ENCODE results near the gene CTNND2. TPM values are rescaled to one million over a fixed set of nuclear protein-coding genes. Genes with fewer than 3 reads are reported as not detected.

Gene CTNND2
- total and polyA plus RNA-seq, 4 donors, result 0.05 to 0.50 (median 0.27) TPM

DNA sequence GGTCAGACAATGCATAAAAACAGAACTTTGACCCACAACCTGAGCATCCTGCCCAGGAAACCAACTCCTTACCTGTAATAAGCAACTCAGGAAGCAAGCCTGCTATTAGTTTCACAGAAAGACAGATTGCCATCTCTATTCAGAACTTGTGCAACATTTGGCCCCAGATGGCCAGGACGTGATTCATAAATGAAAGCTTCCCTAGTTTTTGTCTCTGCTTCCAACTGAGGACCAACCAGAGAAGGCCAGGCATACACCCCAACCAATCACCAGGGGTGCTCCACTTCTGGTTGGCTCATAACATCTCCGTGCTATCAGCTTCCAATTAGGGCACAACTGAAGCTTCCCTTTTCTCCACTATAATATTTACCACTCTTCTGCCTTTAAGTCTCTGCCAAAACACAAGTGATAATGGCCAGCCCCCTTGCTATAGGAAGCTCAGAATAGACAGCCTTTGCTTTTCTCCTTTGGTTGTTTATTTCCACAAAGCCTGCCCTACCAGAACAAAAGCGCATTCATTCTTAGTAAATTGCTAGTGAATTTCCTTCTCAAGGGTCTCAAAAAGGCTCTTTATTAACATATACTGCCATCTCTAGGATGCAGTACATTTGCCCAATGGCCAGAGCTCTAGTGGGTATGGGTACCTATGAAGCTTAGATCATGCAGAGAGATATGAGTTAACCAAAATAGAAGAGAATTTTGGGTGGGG lies 853.5 kb downstream of the CTNND2 start:
- no peaks in the 10 kb centered on the region for H3K9me3 ChIP-seq (ENCODE audit: control insufficient read depth in 4 of 4, low read length in 3 of 4)
- no peaks in the 10 kb centered on the region for H3K36me3 ChIP-seq (ENCODE audit: control insufficient read depth in 4 of 4, insufficient read depth in 3 of 4, low read depth in 1 of 4, low read length in 3 of 4)
- no peaks in the 10 kb centered on the region for H3K4me1 ChIP-seq (ENCODE audit: control insufficient read depth in 4 of 4, insufficient read depth in 4 of 4, low read length in 3 of 4)
- no peak for TF ChIP-seq FOXA1 (IDR thresholded peaks at IDR 0.05)
- no peak for TF ChIP-seq RAD21 (IDR thresholded peaks at IDR 0.05)
- no peak for TF ChIP-seq NR2F2 (IDR thresholded peaks at IDR 0.05)
- TF ChIP-seq HNF4G (IDR thresholded peaks at IDR 0.05), result no peak
- TF ChIP-seq ZBTB33 (IDR thresholded peaks at IDR 0.05), result no peak
- no peak for TF ChIP-seq HNF4A (conservative IDR thresholded peaks at IDR 0.05)
- TF ChIP-seq SP1 (IDR thresholded peaks at IDR 0.05), result no peak
- TF ChIP-seq GABPA (IDR thresholded peaks at IDR 0.05 in 1 of 2, conservative IDR thresholded peaks at IDR 0.05 in 1 of 2), result no peak
- no peak for TF ChIP-seq TAF1 (conservative IDR thresholded peaks at IDR 0.05)
- no peak for TF ChIP-seq YY1 (IDR thresholded peaks at IDR 0.05)
- TF ChIP-seq, protein P1, sequence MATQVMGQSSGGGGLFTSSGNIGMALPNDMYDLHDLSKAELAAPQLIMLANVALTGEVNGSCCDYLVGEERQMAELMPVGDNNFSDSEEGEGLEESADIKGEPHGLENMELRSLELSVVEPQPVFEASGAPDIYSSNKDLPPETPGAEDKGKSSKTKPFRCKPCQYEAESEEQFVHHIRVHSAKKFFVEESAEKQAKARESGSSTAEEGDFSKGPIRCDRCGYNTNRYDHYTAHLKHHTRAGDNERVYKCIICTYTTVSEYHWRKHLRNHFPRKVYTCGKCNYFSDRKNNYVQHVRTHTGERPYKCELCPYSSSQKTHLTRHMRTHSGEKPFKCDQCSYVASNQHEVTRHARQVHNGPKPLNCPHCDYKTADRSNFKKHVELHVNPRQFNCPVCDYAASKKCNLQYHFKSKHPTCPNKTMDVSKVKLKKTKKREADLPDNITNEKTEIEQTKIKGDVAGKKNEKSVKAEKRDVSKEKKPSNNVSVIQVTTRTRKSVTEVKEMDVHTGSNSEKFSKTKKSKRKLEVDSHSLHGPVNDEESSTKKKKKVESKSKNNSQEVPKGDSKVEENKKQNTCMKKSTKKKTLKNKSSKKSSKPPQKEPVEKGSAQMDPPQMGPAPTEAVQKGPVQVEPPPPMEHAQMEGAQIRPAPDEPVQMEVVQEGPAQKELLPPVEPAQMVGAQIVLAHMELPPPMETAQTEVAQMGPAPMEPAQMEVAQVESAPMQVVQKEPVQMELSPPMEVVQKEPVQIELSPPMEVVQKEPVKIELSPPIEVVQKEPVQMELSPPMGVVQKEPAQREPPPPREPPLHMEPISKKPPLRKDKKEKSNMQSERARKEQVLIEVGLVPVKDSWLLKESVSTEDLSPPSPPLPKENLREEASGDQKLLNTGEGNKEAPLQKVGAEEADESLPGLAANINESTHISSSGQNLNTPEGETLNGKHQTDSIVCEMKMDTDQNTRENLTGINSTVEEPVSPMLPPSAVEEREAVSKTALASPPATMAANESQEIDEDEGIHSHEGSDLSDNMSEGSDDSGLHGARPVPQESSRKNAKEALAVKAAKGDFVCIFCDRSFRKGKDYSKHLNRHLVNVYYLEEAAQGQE (IDR thresholded peaks at IDR 0.05), result no peak
- TF ChIP-seq, protein P2, sequence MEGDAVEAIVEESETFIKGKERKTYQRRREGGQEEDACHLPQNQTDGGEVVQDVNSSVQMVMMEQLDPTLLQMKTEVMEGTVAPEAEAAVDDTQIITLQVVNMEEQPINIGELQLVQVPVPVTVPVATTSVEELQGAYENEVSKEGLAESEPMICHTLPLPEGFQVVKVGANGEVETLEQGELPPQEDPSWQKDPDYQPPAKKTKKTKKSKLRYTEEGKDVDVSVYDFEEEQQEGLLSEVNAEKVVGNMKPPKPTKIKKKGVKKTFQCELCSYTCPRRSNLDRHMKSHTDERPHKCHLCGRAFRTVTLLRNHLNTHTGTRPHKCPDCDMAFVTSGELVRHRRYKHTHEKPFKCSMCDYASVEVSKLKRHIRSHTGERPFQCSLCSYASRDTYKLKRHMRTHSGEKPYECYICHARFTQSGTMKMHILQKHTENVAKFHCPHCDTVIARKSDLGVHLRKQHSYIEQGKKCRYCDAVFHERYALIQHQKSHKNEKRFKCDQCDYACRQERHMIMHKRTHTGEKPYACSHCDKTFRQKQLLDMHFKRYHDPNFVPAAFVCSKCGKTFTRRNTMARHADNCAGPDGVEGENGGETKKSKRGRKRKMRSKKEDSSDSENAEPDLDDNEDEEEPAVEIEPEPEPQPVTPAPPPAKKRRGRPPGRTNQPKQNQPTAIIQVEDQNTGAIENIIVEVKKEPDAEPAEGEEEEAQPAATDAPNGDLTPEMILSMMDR (IDR thresholded peaks at IDR 0.05; ENCODE audit: low read depth, low read length, missing input control), result no peak
- no peak for TF ChIP-seq JUND (IDR thresholded peaks at IDR 0.05)
- TF ChIP-seq EGR1 (IDR thresholded peaks at IDR 0.05; ENCODE audit: low read depth in 2 of 2), result no peak
- TF ChIP-seq RXRA (IDR thresholded peaks at IDR 0.05), result no peak
- no peak for TF ChIP-seq ATF3 (IDR thresholded peaks at IDR 0.05)
- 75% methylated on average over 3 of the region's 3 CpGs for WGBS
- H3K27ac ChIP-seq (ENCODE audit: low read depth in 1 of 2, low read length in 2 of 2), result no peak overlapping the region
- no peak for DNase-seq (ENCODE audit: low spot score)
- H3K9ac ChIP-seq (ENCODE audit: low read depth in 1 of 2, low read length in 2 of 2), result no peak overlapping the region
- no peak overlapping the region for H3K4me3 ChIP-seq (ENCODE audit: low read depth in 1 of 3, low read length in 3 of 3)
- no peaks in the 10 kb centered on the region for H3K27me3 ChIP-seq (ENCODE audit: control insufficient read depth in 4 of 4, insufficient read depth in 4 of 4, low read length in 3 of 4)
